ENCODE measurements around the gene TP63. TPM values are rescaled to one million over a fixed set of nuclear protein-coding genes. Genes with fewer than 3 reads are reported as not detected.

The TP63 gene
- polyA plus RNA-seq, 1 experiment: not detected

DNA sequence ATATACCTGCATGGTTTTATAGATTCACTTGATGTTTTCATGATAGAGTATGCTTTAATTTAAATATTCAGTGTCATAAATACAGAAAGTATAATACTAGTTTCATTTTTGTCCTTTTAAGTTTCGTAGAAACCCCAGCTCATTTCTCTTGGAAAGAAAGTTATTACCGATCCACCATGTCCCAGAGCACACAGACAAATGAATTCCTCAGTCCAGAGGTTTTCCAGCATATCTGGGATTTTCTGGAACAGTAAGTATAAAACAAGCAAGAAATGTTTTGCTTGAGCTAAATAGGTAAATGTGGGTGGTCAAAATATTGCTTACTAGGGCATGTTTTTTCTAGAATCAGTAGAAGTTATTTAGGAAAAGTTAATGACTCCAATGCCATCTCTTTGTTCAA is 106.4 kb downstream of the TP63 start:
- Histone ChIP-seq H3K27me3 (ENCODE audit: control insufficient read depth, insufficient read depth, low read length) (no peaks in the 10 kb centered on the region), H3K4me3 (ENCODE audit: low read depth, low read length) (no peak overlapping the region), H3K36me3 (ENCODE audit: control insufficient read depth, insufficient read depth, low read length) (no peaks in the 10 kb centered on the region)
- no peak for DNase-seq (ENCODE audit: low read depth)
- CTCF ChIA-PET: interaction anchor here (0.7 to 1.1 kb wide), 2 partner anchors 12 to 135 kb away, joined by 3 read pairs; no protein-coding TSS in a partner anchor
- POLR2A ChIA-PET: no interaction called here
- TF ChIP-seq, protein P1, sequence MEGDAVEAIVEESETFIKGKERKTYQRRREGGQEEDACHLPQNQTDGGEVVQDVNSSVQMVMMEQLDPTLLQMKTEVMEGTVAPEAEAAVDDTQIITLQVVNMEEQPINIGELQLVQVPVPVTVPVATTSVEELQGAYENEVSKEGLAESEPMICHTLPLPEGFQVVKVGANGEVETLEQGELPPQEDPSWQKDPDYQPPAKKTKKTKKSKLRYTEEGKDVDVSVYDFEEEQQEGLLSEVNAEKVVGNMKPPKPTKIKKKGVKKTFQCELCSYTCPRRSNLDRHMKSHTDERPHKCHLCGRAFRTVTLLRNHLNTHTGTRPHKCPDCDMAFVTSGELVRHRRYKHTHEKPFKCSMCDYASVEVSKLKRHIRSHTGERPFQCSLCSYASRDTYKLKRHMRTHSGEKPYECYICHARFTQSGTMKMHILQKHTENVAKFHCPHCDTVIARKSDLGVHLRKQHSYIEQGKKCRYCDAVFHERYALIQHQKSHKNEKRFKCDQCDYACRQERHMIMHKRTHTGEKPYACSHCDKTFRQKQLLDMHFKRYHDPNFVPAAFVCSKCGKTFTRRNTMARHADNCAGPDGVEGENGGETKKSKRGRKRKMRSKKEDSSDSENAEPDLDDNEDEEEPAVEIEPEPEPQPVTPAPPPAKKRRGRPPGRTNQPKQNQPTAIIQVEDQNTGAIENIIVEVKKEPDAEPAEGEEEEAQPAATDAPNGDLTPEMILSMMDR (IDR thresholded peaks at IDR 0.05; ENCODE audit: insufficient read depth, low read depth, low read length): no peak

DNA sequence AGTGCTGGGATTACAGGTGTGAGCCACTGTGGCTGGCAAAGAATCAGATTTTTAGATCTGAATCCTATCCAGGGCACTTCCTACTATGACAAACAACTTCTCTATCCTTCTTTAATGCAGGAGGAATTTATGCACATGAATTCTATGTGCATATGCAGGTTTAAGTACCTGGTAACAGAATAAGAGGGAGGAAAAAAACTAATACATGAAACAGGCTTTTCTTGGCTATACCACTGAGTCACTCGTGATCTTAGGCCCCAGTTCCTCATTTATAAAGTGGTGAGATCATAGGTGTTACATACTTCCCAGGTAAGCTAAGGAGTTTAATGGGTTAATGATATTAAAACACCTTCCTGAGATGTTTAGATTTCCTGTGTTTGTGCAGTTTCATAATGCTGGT is 108.2 kb downstream of the TP63 start:
- no peak for DNase-seq (ENCODE audit: low read depth)

DNA sequence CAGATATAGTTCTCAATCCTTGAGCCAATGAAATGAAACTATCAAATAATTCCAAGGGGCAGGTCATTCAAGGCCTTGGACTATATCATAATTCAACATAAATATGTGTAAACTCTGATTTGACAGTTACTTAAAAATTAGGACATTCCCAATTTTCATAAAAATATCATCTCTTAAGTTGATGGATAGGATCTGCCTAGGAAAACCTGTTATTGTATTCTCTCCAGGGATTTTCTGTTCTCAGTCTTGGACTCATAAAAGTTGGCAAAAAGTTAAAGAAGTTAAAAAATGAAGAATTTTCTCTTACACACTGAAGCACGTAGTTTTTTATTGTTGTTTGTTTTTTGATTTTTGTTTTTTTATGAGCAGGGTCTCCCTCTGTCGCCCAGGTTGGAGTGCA is 109.0 kb downstream of the TP63 start:
- no peak for DNase-seq (ENCODE audit: low read depth)
- H3K27me3 ChIP-seq (ENCODE audit: control insufficient read depth, insufficient read depth, low read length): no peaks in the 10 kb centered on the region
- TF ChIP-seq, protein P1 (IDR thresholded peaks at IDR 0.05; ENCODE audit: insufficient read depth, low read depth, low read length): no peak
- CTCF ChIA-PET: no interaction called here
- no peak overlapping the region for H3K4me3 ChIP-seq (ENCODE audit: low read depth, low read length)
- POLR2A ChIA-PET: no interaction called here
- no peaks in the 10 kb centered on the region for H3K36me3 ChIP-seq (ENCODE audit: control insufficient read depth, insufficient read depth, low read length)

More for the DNA sequence above, 108.2 kb downstream of the TP63 start:
- no peak overlapping the region for H3K4me3 ChIP-seq (ENCODE audit: low read depth, low read length)
- TF ChIP-seq, protein P1 (IDR thresholded peaks at IDR 0.05; ENCODE audit: insufficient read depth, low read depth, low read length): no peak
- H3K36me3 ChIP-seq (ENCODE audit: control insufficient read depth, insufficient read depth, low read length): no peaks in the 10 kb centered on the region
- POLR2A ChIA-PET: no interaction called here
- CTCF ChIA-PET: no interaction called here
- no peaks in the 10 kb centered on the region for H3K27me3 ChIP-seq (ENCODE audit: control insufficient read depth, insufficient read depth, low read length)

DNA sequence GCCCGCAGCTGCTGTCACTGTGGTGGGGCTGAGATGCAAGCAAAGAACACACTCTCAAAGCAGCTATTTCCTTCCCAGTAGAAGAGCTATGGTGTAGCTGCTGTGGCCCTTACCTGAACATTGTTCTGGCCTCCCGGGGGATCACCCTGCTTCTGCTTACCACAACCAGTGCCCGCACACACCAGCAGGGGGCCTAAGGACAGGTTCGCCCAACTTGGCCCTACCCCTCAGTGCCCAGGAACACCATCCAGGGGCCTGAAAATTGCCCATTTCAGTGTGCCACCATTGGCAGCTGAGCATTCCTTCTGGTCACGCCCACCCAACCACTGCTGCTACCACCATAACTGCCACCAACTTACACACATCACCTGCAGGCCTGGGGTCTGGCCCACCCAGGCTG is 113.0 kb downstream of the TP63 start:
- H3K4me3 ChIP-seq (ENCODE audit: low read depth, low read length): no peak overlapping the region
- TF ChIP-seq, protein P1 (IDR thresholded peaks at IDR 0.05; ENCODE audit: insufficient read depth, low read depth, low read length): no peak
- no peak for DNase-seq (ENCODE audit: low read depth)
- CTCF ChIA-PET: no interaction called here
- POLR2A ChIA-PET: no interaction called here
- H3K36me3 ChIP-seq (ENCODE audit: control insufficient read depth, insufficient read depth, low read length): no peaks in the 10 kb centered on the region
- H3K27me3 ChIP-seq (ENCODE audit: control insufficient read depth, insufficient read depth, low read length): no peaks in the 10 kb centered on the region

DNA sequence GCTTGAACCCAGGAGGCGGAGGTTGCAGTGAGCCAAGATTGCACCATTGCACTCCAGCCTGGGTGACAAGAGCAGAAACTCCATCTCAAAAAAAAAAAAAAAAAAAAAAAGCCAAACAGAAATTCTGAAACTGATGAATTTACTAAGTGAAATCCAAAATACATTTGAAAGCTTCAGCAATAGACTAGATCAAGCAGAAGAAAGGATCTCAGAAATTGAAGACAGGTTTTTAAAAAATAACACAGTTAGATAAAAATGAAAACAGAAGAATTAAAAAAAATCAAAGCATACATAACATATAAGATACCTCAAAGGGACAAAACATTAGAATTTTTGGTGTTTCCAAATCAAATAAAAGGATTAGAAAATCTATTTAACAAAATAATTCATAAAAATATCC is 114.4 kb downstream of the TP63 start:
- ChIA-PET POLR2A (no interaction called here), CTCF (no interaction called here)
- Histone ChIP-seq H3K27me3 (ENCODE audit: control insufficient read depth, insufficient read depth, low read length) (no peaks in the 10 kb centered on the region), H3K36me3 (ENCODE audit: control insufficient read depth, insufficient read depth, low read length) (no peaks in the 10 kb centered on the region), H3K4me3 (ENCODE audit: low read depth, low read length) (no peak overlapping the region)
- TF ChIP-seq, protein P1 (IDR thresholded peaks at IDR 0.05; ENCODE audit: insufficient read depth, low read depth, low read length): no peak
- no peak for DNase-seq (ENCODE audit: low read depth)
